ENCODE data around the gene APOBEC3B. TPM values are rescaled to one million over a fixed set of nuclear protein-coding genes. Genes with fewer than 3 reads are reported as not detected.

APOBEC3B gene
- total RNA-seq, 1 donor from 2014 or later = 0.52 TPM

DNA sequence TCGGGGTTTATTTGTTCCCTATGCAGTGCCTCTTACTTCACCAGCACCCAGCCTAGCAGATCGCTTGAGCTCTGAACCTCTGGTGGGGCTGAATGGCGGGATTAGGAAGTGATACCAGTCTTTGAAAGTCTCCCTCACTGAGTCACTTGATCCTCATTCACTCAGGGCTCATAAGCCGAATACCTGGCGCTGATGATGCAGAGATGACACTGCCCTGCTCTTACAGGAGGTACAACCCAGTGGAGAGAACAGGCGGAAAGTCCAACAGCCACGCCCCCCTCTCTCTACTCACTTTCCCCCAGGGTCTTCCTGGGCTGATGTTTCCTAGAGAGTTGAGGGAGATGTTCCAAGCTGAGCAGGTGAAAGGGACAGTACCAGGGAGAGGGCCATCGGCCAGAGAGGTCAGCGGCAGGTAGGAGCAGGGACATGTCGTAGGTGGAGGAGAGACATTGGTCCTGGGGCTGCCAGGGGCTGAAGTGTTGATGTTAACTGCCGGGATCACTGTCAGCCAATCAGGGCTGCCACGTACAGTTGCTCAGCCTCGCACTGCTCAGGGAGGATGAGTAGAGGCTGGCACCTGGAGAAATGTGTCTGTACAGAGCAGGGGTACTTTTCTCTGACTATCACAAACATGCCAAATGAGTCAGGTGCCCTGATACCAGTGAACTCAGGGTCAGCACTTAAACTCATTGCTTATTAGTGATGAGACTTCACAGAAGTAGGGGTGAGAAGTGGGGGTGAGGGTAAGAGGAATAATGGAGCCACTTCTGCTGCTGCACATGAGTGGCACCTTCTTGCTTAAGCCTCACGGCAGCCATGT, 34.6 kb upstream of the APOBEC3B start:
- Histone ChIP-seq H3K36me3 (no peaks in the 10 kb centered on the region), H3K27ac (no peak overlapping the region), H3K4me1 (peaks cover 4% of the 10 kb centered on the region), H3K4me3 (no peak overlapping the region), H3K9me3 (no peaks in the 10 kb centered on the region), H3K27me3 (no peaks in the 10 kb centered on the region)
- intact Hi-C loops (cut with DNase I) = loop anchor here (10.0 kb wide), 1 partner anchor 57 kb away; no protein-coding TSS in a partner anchor
- TF ChIP-seq, protein P1, sequence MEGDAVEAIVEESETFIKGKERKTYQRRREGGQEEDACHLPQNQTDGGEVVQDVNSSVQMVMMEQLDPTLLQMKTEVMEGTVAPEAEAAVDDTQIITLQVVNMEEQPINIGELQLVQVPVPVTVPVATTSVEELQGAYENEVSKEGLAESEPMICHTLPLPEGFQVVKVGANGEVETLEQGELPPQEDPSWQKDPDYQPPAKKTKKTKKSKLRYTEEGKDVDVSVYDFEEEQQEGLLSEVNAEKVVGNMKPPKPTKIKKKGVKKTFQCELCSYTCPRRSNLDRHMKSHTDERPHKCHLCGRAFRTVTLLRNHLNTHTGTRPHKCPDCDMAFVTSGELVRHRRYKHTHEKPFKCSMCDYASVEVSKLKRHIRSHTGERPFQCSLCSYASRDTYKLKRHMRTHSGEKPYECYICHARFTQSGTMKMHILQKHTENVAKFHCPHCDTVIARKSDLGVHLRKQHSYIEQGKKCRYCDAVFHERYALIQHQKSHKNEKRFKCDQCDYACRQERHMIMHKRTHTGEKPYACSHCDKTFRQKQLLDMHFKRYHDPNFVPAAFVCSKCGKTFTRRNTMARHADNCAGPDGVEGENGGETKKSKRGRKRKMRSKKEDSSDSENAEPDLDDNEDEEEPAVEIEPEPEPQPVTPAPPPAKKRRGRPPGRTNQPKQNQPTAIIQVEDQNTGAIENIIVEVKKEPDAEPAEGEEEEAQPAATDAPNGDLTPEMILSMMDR (IDR thresholded peaks at IDR 0.05) = no peak
- DNase-seq (no peak), ATAC-seq (peak; percentile 56)

GRCh38 chr22:38948181-38948940, 33.8 kb upstream of the APOBEC3B start:
- H3K9me3 ChIP-seq = no peaks in the 10 kb centered on the region
- ATAC-seq (no peak), DNase-seq (no peak)
- intact Hi-C loops (cut with DNase I) = loop anchor here (10.0 kb wide), 1 partner anchor 56 kb away; no protein-coding TSS in a partner anchor
- TF ChIP-seq, protein P1 (IDR thresholded peaks at IDR 0.05) = no peak
- no peaks in the 10 kb centered on the region for H3K27me3 ChIP-seq
- peaks cover 3% of the 10 kb centered on the region for H3K4me1 ChIP-seq
- no peak overlapping the region for H3K4me3 ChIP-seq
- H3K27ac ChIP-seq = no peak overlapping the region
- no peaks in the 10 kb centered on the region for H3K36me3 ChIP-seq

DNA sequence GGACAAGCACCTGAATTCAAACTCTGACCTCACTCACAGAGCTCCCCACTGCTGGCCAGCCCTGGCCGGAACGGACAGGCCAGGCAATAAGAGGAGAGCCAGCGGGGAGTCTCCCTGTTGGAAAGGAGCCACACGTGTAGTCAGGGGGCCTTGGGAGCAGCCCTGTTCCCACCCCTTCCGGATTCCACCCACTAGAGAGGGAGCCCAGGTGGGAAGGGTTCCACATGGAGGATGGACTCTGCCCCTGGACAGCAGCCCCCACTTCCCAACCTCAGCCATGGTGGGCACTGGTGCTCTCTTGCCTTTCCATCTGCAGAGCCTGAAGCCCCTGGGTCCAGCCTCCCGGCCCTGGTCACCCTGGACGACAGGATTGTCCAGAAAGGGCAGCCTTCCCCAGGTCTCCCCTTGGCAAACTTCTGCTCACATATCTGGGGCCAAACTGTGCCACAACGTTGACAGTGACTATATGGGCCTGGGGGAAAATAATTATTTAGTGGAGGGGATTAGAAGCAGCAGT, 32.2 kb upstream of the APOBEC3B start:
- Histone ChIP-seq H3K4me3 (no peak overlapping the region), H3K9me3 (no peaks in the 10 kb centered on the region), H3K36me3 (no peaks in the 10 kb centered on the region), H3K27me3 (no peaks in the 10 kb centered on the region), H3K4me1 (peaks cover 3% of the 10 kb centered on the region), H3K27ac (no peak overlapping the region)
- intact Hi-C loops (cut with DNase I) = loop anchor here (10.0 kb wide), 1 partner anchor 55 kb away; no protein-coding TSS in a partner anchor
- DNase-seq (no peak), ATAC-seq (no peak)
- TF ChIP-seq, protein P1 (IDR thresholded peaks at IDR 0.05) = no peak

GRCh38 chr22:38950527-38951295, 31.4 kb upstream of the APOBEC3B start:
- peaks cover 3% of the 10 kb centered on the region for H3K4me1 ChIP-seq
- TF ChIP-seq, protein P1 (IDR thresholded peaks at IDR 0.05) = no peak
- intact Hi-C loops (cut with DNase I) = no loop called here
- ATAC-seq (no peak), DNase-seq (no peak)
- no peaks in the 10 kb centered on the region for H3K36me3 ChIP-seq
- no peaks in the 10 kb centered on the region for H3K9me3 ChIP-seq
- no peaks in the 10 kb centered on the region for H3K27me3 ChIP-seq
- no peak overlapping the region for H3K27ac ChIP-seq
- no peak overlapping the region for H3K4me3 ChIP-seq

- H3K36me3 ChIP-seq = no peaks in the 10 kb centered on the region
- no peak overlapping the region for H3K4me3 ChIP-seq
- no peaks in the 10 kb centered on the region for H3K9me3 ChIP-seq
- ATAC-seq = peak; percentile 57
- no peak overlapping the region for H3K27ac ChIP-seq
- no peak for DNase-seq
- intact Hi-C loops (cut with DNase I) = no loop called here
- TF ChIP-seq, protein P1 (IDR thresholded peaks at IDR 0.05) = no peak
- H3K27me3 ChIP-seq = no peaks in the 10 kb centered on the region
- peaks cover 3% of the 10 kb centered on the region for H3K4me1 ChIP-seq
Observed at GRCh38 chr22:38951734-38952133, 30.4 kb upstream of the APOBEC3B start.
